Glutamatergic neuron (in vitro differentiated cells): ENCODE results near the gene ZCCHC4. TPM values are rescaled to one million over a fixed set of nuclear protein-coding genes. Genes with fewer than 3 reads are reported as not detected.
A peak's percentile ranks its signal among the peaks of the same experiment; 100 is the strongest.

Source experiments
- DNase-seq: peaks from one replicate; pipeline ENCODE4 v3.0.0; 2022
- H3K27ac Mint-ChIP-seq: one replicate; pipeline ENCODE4 v1.8.0; 2020; ENCODE audit warnings: mild to moderate bottlenecking, mixed read lengths, inconsistent platforms; ENCODE audit not compliant: unreplicated experiment
- H3K27me3 Mint-ChIP-seq: one replicate; pipeline ENCODE4 v1.8.0; 2020; ENCODE audit warnings: mild to moderate bottlenecking, moderate library complexity, mixed read lengths, inconsistent platforms; ENCODE audit not compliant: unreplicated experiment
- H3K36me3 Mint-ChIP-seq: one replicate; pipeline ENCODE4 v1.8.0; 2020; ENCODE audit warnings: mild to moderate bottlenecking, mixed read lengths, inconsistent platforms; ENCODE audit not compliant: unreplicated experiment
- H3K4me1 Mint-ChIP-seq: one replicate; pipeline ENCODE4 v1.8.0; 2020; ENCODE audit warnings: mild to moderate bottlenecking, low read depth, mixed read lengths, inconsistent platforms; ENCODE audit not compliant: unreplicated experiment
- H3K4me3 Mint-ChIP-seq: one replicate; pipeline ENCODE4 v1.8.0; 2020; ENCODE audit warnings: mild to moderate bottlenecking, mixed read lengths, inconsistent platforms; ENCODE audit not compliant: unreplicated experiment
- H3K9me3 Mint-ChIP-seq: one replicate; pipeline ENCODE4 v1.8.0; 2020; ENCODE audit warnings: mild to moderate bottlenecking, moderate library complexity, mixed read lengths, inconsistent platforms; ENCODE audit not compliant: unreplicated experiment
- total RNA-seq: library from RNA; stranded (reverse); fragmentation: NEBNext Ultra II Directional; extraction: Animal tissue kit (Norgen Biotek cat#: 25700); gene quantifications from one replicate; pipeline ENCODE4 v1.2.1, GENCODE V29; 2021; ENCODE audit not compliant: unreplicated experiment
- TF ChIP-seq, protein P1 (sequence below): fragments of 200-600 bp; sonication (generic); IDR thresholded peaks from one replicate; pipeline ENCODE4 v1.5.0; 2021; ENCODE audit not compliant: partially characterized antibody, unreplicated experiment

The ZCCHC4 gene
- total RNA-seq, 1 donor from 2014 or later = 7.4 TPM

DNA sequence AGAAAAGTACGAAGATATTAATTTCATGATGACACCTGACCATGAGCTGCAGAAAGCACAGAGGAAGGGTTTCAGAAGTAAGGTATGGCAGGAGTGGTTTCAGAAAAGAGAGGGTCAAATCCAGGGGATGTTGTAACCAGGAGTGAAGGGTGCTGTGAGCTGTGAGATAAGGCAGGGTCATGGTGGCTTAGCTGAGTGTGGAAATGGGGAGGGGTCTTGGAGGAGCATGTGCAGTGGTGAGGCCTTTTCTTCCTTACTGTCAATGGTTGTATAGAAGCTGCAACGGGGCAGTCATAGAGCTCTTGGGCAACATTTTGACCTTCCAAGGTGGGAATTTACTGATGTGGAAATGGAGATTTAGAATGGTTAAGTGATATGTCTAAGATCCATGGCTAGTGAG lies 67.0 kb downstream of the ZCCHC4 start:
- Mint-ChIP-seq H3K4me1 (no peaks in the 10 kb centered on the region), H3K27me3 (no peaks in the 10 kb centered on the region), H3K36me3 (no peaks in the 10 kb centered on the region), H3K4me3 (no peak overlapping the region), H3K27ac (no peak overlapping the region), H3K9me3 (peaks cover 2% of the 10 kb centered on the region)
- TF ChIP-seq, protein P1, sequence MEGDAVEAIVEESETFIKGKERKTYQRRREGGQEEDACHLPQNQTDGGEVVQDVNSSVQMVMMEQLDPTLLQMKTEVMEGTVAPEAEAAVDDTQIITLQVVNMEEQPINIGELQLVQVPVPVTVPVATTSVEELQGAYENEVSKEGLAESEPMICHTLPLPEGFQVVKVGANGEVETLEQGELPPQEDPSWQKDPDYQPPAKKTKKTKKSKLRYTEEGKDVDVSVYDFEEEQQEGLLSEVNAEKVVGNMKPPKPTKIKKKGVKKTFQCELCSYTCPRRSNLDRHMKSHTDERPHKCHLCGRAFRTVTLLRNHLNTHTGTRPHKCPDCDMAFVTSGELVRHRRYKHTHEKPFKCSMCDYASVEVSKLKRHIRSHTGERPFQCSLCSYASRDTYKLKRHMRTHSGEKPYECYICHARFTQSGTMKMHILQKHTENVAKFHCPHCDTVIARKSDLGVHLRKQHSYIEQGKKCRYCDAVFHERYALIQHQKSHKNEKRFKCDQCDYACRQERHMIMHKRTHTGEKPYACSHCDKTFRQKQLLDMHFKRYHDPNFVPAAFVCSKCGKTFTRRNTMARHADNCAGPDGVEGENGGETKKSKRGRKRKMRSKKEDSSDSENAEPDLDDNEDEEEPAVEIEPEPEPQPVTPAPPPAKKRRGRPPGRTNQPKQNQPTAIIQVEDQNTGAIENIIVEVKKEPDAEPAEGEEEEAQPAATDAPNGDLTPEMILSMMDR = no peak
- DNase-seq = no peak

DNA sequence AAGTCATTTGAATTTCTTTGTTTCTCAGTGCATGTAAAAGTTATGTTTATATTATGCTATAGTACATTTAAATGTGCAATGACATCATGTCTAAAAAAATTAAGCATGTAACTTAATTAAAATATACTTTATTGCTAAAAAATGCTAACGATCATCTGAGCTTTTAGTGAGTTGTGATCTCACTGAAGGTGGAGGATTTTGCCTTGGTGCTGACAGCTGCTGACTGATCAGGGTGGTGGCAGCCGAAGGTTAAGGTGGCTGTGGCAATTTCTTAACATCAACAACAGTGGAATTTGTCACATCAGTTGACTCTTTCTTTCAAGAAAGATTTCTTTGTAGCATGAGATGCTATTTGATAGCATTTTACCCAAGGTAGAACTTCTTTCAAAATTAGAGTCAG lies 71.1 kb downstream of the ZCCHC4 start:
- Mint-ChIP-seq H3K9me3 (peaks cover 2% of the 10 kb centered on the region), H3K27ac (no peak overlapping the region), H3K4me1 (no peaks in the 10 kb centered on the region), H3K36me3 (no peaks in the 10 kb centered on the region), H3K4me3 (no peak overlapping the region), H3K27me3 (no peaks in the 10 kb centered on the region)
- TF ChIP-seq, protein P1 = no peak
- DNase-seq = no peak

DNA sequence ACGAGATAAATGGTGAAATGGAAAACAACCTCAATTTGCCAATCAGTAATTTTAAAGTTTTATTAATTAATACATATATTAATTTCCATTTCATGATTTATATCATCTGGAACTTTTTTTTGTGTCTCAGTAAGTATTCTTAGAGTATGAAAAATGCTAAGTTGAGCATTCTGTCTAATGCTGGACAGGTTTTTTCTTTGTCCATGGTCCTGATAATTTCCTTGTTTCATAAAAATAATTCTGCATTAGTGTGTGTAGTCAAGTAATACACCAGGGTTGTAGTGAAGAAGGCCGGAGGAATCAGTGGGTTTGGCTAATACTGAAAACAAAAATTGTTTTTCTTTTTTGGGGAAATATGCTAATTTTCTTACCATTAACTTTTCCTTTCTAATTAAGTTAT lies 74.4 kb downstream of the ZCCHC4 start:
- no peak for DNase-seq
- H3K9me3 Mint-ChIP-seq = peaks cover 2% of the 10 kb centered on the region

DNA sequence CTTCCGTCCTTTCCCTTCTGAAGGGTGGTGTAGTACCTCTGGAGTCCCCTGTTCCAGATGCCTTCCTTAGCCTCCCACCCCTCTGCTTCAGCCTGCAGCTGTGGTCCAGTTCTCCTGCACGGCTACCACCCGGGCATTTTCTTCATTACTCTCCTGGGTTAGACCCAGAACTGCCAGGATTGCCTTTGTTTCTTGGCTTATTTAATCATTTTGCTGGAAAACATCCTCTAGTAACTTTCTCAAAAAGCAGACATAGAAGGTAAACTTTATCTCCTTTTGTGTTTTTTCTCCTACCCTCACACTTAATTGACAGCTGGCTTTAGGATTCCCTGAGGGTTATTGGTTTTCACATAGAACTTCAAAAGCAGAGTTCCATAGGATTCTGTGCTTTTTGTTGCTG lies 84.7 kb downstream of the ZCCHC4 start:
- Mint-ChIP-seq H3K4me3 (no peak overlapping the region), H3K4me1 (peaks cover 17% of the 10 kb centered on the region), H3K36me3 (peaks cover 10% of the 10 kb centered on the region), H3K9me3 (peaks cover 2% of the 10 kb centered on the region), H3K27me3 (peaks cover 3% of the 10 kb centered on the region), H3K27ac (no peak overlapping the region)
- TF ChIP-seq, protein P1 = no peak
- no peak for DNase-seq

More for the DNA sequence above, 74.4 kb downstream of the ZCCHC4 start:
- H3K4me3 Mint-ChIP-seq = no peak overlapping the region
- TF ChIP-seq, protein P1 = no peak
- no peaks in the 10 kb centered on the region for H3K27me3 Mint-ChIP-seq
- H3K36me3 Mint-ChIP-seq = no peaks in the 10 kb centered on the region
- H3K4me1 Mint-ChIP-seq = no peaks in the 10 kb centered on the region
- H3K27ac Mint-ChIP-seq = no peak overlapping the region

DNA sequence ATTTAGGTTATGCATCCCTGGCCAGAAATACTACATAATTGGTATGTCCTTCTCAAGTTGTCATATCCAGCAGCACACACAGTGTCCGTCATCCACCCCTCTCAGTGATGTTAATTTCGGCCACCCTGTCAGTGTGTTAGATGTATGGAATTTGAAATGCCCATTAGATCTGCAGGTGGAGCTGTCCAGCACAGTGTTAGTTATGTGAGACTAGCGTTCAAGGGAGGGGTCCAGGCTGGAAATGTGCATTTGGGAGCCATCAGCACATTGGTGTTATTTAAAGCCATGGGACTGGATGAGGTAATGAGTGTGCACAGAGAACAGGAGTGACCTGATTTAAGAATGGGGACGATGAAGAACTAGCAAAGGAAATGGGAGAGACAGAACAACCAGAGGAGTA lies 86.9 kb downstream of the ZCCHC4 start:
- no peak for DNase-seq
- peak overlapping the region; percentile 20 for H3K4me3 Mint-ChIP-seq
- peaks cover 10% of the 10 kb centered on the region for H3K36me3 Mint-ChIP-seq

More for the DNA sequence above, 86.9 kb downstream of the ZCCHC4 start:
- TF ChIP-seq, protein P1 = no peak
- no peak overlapping the region for H3K27ac Mint-ChIP-seq
- peaks cover 2% of the 10 kb centered on the region for H3K9me3 Mint-ChIP-seq
- peaks cover 17% of the 10 kb centered on the region for H3K4me1 Mint-ChIP-seq
- H3K27me3 Mint-ChIP-seq = peaks cover 3% of the 10 kb centered on the region
